ENCODE measurements around the gene AUTS2.

Gene AUTS2

GRCh38 chr7:69942573-69942972 is 344.3 kb downstream of the AUTS2 start:
- H3K4me3 ChIP-seq (ENCODE audit: low read depth, low read length): no peak overlapping the region
- DNase-seq (ENCODE audit: low read depth): no peak
- in situ Hi-C loops (cut with HindIII; ENCODE audit: low sequenced_read_pairs): no loop called here
- TF ChIP-seq CTCF (IDR thresholded peaks at IDR 0.05; ENCODE audit: low read depth, low read length, missing control alignments): no peak

GRCh38 chr7:69946901-69947300 is 348.6 kb downstream of the AUTS2 start:
- no peak for DNase-seq (ENCODE audit: low read depth)
- in situ Hi-C loops (cut with HindIII; ENCODE audit: low sequenced_read_pairs): no loop called here
- no peak for TF ChIP-seq CTCF (IDR thresholded peaks at IDR 0.05; ENCODE audit: low read depth, low read length, missing control alignments)

DNA sequence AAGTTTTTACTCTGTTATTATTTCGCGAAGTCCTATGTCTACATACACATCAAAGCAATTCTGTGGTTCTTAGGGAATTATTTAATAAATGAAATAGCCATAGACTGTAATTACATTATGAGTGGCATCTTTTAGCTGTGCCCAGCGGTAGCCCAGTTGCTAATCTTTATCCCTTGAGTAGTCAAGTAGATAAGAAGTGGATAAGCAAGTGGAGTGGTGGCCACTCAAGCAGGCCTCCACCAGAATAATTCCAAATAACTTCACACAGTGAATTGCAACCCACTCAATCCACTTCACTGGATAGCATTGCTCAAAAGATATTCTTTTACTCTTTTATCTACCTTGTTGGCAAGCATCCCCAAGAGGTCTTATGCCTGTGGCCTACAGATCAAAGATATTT is 349.7 kb downstream of the AUTS2 start:
- DNase-seq (ENCODE audit: low read depth): no peak
- no peak for TF ChIP-seq CTCF (IDR thresholded peaks at IDR 0.05; ENCODE audit: low read depth, low read length, missing control alignments)
- in situ Hi-C loops (cut with HindIII; ENCODE audit: low sequenced_read_pairs): no loop called here
- no peak overlapping the region for H3K4me3 ChIP-seq (ENCODE audit: low read depth, low read length)

More at GRCh38 chr7:69946901-69947300, 348.6 kb downstream of the AUTS2 start:
- H3K4me3 ChIP-seq (ENCODE audit: low read depth, low read length): no peak overlapping the region

DNA sequence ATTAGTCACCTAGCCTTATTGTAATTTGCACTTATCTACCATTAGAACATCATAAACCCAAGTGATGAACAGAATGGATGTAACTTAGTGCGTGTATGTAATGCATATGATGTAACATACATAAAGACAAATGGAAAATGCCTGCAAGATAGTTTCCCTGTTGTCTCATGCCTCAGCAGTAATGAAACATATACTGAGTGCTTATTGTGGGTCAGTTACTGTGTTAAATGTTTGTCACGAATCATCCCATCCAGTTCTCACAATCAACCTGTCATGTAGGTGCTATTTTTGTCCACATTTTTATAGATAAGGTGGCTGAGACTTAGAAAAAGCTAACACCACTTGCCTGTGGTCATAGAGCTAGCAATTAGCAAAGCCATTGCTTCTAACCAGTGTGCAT is 350.8 kb downstream of the AUTS2 start:
- H3K4me3 ChIP-seq (ENCODE audit: low read depth, low read length): no peak overlapping the region
- in situ Hi-C loops (cut with HindIII; ENCODE audit: low sequenced_read_pairs): no loop called here
- no peak for TF ChIP-seq CTCF (IDR thresholded peaks at IDR 0.05; ENCODE audit: low read depth, low read length, missing control alignments)
- DNase-seq (ENCODE audit: low read depth): no peak

GRCh38 chr7:69951458-69951857 is 353.2 kb downstream of the AUTS2 start:
- DNase-seq (ENCODE audit: low read depth): no peak
- no peak for TF ChIP-seq CTCF (IDR thresholded peaks at IDR 0.05; ENCODE audit: low read depth, low read length, missing control alignments)
- no peak overlapping the region for H3K4me3 ChIP-seq (ENCODE audit: low read depth, low read length)
- in situ Hi-C loops (cut with HindIII; ENCODE audit: low sequenced_read_pairs): no loop called here

DNA sequence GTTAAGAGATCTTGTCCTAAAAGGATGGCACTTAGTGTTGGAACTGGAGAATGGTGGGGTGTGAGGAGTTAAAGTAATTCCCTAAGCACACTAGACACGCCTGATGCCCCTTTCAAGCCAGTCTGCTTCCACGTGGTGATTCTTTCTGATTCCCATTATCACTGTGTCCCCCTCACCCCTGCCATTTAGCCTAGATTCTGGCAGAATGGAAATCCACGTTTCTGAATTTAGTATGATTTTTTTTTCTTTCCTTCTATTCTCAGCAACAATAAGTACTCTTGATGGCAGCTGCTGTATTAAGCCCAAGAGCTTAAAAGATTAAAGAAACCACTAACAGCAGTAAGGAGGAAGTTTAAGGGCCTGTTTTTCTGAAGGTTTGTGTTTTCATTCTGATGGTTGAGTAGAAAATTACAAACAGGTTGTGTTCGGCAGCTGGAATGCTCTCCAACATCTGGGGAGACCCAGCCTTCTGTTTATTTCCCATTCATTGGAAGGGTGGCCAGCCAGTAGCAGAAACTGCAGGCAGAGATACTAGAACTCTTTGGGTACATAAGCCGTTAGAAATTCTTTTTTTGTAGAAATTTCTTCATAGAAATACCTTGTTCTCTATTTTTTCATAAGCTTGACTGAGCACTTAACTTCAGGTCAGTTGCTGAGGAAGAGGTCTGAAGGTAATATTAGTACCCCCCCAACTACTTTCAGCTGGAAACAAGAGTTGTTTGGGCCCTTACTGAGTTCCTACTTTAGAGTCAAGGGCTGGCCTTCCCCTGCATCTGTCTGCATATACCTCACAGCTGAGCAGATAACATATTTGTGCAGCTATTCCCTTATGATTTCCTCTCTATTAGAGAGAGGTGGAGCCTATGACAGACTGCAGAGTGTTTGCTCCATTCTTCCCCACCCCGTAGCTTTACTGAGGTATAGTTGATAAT is 355.1 kb downstream of the AUTS2 start:
- no peak overlapping the region for H3K4me3 ChIP-seq (ENCODE audit: low read depth, low read length)
- in situ Hi-C loops (cut with HindIII; ENCODE audit: low sequenced_read_pairs): no loop called here
- no peak for DNase-seq (ENCODE audit: low read depth)
- TF ChIP-seq CTCF (IDR thresholded peaks at IDR 0.05; ENCODE audit: low read depth, low read length, missing control alignments): no peak
